Left kidney (tissue), 2 donors: ENCODE measurements around the gene PRKCZ. TPM values are rescaled to one million over a fixed set of nuclear protein-coding genes. Genes with fewer than 3 reads are reported as not detected.
A peak's percentile ranks its signal among the peaks of the same experiment; 100 is the strongest.

Experiments used
- DNase-seq: peaks from one replicate; pipeline ENCODE4 v3.0.0-alpha.2; 2013
- polyA plus RNA-seq: library from polyadenylated mRNA; unstranded; fragments of 120-200 nt; gene quantifications from one replicate; pipeline ENCODE4 v1.2.1, GENCODE V29; 2013; ENCODE audit not compliant: insufficient read length

PRKCZ gene
- polyA plus RNA-seq, 1 donor, result 29.7 TPM

DNA sequence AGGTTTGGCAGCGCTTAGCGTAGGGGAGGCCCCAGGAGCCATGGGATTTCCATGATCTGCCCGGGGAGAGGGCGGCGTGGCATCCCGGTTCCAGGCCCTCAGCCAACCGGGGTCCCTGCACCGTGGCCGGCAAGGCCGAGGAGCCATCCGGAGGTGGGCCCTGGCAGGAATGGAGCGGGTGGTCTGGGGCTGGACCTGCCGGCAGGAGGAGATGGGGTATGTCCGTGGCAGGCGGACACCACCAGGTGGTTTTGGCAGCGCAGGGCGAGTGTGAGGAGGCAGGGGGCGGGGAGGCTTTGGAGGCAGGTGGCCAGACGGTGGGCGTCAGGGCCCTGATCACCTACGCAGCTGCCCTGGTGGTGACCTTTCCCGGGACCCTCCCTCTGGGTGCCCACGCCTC lies 10.3 kb downstream of the PRKCZ start:
- no peak for DNase-seq

GRCh38 chr1:2061065-2061778 lies 11.0 kb downstream of the PRKCZ start:
- DNase-seq, result no peak

GRCh38 chr1:2065699-2066098 lies 15.5 kb downstream of the PRKCZ start:
- DNase-seq, result no peak

- DNase-seq, result no peak
Observed at GRCh38 chr1:2067393-2067792, 17.2 kb downstream of the PRKCZ start.

- DNase-seq, result no peak
Observed at GRCh38 chr1:2067981-2068380, 17.8 kb downstream of the PRKCZ start.

GRCh38 chr1:2068951-2069350 lies 18.7 kb downstream of the PRKCZ start:
- DNase-seq, result no peak

- DNase-seq, result no peak
Observed at GRCh38 chr1:2070016-2070415, 19.8 kb downstream of the PRKCZ start.

- DNase-seq, result no peak
Observed at GRCh38 chr1:2070800-2071530, 20.8 kb downstream of the PRKCZ start.

DNA sequence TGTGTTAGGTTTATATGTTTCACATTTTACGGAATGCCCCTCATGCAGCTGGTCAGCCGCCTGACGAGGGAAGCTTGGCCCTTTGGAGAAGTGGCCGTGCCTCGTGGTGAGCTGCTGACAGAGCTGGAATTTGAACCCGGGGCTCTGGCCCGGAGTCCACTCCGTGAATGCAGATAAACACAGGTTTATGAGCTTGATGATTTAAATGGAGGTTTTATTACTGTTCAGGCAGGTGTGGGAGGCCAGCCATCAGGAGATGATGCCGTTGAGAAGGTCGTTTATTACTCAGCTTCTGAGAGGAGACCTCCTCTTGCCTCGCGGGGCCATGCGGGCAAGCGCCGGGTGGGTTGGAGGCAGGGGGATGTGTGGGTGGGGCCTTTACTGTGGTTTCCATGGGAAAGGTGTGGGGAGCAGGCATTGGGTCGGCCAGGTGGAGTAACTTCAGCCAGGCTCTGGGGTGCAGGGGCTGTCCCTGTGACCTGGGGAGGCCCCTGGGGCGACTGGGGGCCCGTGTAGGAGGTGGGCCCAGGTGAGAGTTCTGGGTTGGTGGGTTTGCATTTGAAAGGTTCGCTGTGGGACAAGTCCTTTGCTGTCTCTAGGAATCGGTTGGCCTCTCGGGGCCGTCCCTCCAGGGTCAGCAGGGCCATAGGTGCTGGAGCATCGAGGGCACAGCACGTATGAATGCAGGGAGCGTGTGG lies 22.0 kb downstream of the PRKCZ start:
- DNase-seq, result no peak

DNA sequence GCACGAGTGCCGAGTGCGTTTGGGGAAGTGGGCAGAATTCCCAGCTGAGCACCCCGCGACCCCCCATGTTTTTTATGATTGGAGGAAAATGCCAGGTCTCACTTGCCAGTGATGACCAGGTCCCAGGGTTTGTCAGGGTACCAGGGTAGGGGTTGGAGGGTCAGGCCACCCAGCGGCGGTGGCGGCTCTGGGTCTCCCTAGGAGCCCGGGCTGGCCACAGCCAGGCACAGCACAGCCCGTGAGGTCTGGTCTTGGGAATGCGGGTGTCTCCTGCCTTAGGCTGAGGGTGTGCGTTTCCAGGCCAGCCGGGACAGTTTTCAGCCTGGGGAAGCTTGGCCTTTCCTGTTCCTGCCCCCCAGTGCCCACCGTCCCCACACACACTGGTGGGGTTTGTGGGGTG lies 22.7 kb downstream of the PRKCZ start:
- no peak for DNase-seq

DNA sequence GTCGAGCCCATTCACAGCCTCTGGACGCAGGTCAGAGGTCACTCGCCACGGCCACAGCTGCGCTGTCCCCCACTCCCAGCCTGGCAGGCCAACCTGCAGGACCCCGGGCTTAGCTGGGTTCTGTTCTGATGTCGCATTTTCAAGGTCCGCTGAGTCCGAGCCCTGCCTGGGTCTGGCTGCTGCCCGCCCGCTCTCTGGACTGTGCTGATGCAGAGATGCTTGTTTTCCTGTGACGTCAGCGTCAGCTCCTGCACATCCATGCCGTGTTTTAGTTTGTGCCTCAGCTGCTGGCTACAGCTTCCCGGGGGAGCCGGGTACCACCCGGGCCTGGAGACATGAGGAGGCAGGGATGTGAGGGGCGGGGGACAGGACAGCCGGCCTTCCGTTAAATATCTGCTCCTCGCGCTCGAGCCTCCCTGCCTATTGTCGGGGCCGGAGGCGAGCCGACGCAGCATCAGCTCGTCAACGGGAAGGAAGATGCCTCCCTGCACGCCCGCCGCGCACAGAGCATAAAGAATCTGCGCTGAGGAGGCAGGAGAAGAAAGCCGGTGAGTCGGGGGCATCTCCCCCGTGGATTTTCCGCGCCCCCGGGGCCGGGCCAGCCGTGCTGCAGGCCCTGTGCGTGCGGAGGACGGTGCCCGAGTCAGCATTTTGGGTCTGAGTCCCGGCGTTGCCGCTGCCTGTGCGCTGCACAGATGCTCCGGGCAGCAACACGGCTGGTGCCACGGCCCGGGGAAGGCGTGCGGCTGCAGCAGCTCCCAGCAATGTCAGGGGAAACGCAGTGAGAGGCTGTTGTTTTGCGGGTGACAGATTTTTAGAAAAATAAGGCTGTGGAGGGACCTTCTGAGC lies 23.4 kb downstream of the PRKCZ start:
- peak; percentile 71 for DNase-seq

- DNase-seq, result no peak
Observed at GRCh38 chr1:2074396-2074795, 24.2 kb downstream of the PRKCZ start.

GRCh38 chr1:2074944-2075740 lies 24.9 kb downstream of the PRKCZ start:
- no peak for DNase-seq

GRCh38 chr1:2076826-2077225 lies 26.6 kb downstream of the PRKCZ start:
- no peak for DNase-seq

GRCh38 chr1:2078170-2078569 lies 28.0 kb downstream of the PRKCZ start:
- no peak for DNase-seq

GRCh38 chr1:2079396-2080085 lies 29.3 kb downstream of the PRKCZ start:
- no peak for DNase-seq

GRCh38 chr1:2080140-2080539 lies 29.9 kb downstream of the PRKCZ start:
- no peak for DNase-seq

- DNase-seq, result no peak
Observed at GRCh38 chr1:2080884-2081283, 30.7 kb downstream of the PRKCZ start.

GRCh38 chr1:2081326-2081885 lies 31.2 kb downstream of the PRKCZ start:
- no peak for DNase-seq

DNA sequence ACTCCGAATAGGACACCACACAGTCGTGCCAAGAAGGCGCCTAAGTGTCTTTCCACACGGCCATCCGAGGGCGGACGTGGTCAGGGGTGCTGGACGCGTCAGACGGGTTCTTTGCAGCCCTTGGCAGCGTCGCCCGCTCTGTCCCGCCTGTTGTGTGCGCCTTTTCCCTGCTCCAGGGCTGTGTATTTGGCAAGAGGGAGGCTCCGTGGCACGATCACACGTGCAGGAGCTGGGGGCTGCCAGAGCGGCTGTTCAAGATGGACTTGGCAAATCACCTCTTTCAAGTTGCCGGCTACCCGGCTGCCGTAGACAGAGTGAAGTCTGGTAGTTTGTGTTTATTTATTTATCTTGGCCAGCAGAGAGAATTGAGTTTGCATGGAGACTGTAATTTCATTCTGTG lies 31.9 kb downstream of the PRKCZ start:
- no peak for DNase-seq
